NCI-H2227 (cell line): ENCODE measurements around the gene XRCC3.

Experiments used
- DNase-seq: peaks from one replicate; lab custom pipeline; 2025; ENCODE audit not compliant: unreplicated experiment; lab: John Stamatoyannopoulos, UW

The XRCC3 gene

DNA sequence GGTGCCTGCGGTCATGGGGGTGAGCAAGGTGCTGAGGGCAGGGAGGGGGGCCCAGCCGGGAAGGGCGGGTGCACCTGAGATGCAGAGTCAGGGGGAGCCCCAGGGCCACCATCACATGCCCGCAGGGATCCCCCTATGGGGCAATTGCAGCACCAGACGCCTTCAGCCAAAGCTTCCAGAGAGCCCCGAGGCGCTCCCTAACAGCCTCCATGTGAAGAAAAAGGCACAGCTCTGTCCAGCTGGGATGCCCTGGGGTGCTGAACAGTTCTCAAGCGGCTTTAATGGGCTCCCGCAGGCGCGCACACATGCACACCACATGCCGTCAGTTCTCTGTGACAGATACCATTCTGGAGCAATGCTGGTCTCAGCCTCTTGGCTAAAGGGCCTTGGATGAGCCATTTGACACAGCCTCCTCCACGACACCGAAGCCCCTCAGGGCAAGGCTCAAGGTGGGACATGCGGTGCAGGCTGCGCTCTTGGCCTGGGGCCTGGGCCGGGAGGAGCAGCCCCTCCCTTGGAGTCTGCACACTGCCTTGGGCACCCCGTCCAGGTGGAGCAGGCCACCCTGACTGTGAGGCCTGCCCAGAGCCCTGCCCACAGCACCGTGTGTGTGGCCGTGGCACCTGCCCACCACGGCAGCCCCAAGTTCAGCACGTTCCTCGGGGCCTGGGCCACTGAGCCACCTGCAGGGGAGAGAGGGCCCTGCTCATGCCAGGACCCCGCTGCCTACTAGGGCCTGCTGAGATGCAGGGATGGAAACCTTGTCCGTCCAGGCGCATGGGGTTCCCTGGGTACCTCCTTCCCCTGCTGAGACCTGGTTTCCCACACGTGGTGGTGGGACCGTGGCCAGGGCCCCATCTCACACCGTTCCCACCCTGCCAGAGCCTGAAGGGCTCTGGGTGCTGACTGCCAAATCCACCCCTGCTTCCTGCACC lies 7.7 kb downstream of the XRCC3 start:
- DNase-seq: no peak

DNA sequence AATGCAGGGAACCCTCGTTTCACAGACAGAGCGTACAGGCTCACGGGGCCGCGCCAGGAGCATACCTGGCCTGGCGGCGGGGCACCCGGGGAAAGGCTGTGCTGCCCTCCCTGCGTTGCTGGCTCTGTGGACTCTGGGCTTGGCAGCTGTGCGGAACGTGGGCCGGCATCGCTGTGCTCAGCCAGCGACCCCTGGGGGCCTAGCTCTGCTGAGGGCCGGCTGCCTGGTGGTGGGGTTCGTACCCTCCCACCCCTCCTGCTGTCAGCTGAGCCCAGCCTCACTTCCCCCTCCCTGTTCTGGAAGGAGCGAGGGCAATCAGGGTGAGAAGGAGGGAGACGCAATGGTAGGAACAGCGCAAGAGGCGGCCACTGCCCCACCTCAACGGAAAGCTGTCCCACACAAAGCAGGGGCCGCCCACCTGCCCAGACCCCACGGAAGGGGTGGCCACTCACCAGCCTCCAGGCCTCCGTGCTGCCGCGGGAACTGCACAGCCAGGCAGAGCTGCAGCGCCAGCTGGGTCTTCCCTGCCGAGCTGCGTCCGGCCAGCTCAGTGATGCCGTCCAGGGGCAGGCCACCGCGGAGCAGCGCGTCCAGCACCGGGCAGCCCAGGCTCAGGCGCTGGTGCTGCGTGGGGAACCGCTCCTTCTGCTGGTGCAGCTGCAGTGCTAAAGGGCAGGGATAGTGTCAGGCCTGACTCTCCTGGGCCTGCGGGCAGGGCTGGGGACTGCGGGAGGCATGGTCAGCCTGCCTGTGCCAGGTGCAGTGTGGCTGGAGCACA lies 8.5 kb downstream of the XRCC3 start:
- no peak for DNase-seq

DNA sequence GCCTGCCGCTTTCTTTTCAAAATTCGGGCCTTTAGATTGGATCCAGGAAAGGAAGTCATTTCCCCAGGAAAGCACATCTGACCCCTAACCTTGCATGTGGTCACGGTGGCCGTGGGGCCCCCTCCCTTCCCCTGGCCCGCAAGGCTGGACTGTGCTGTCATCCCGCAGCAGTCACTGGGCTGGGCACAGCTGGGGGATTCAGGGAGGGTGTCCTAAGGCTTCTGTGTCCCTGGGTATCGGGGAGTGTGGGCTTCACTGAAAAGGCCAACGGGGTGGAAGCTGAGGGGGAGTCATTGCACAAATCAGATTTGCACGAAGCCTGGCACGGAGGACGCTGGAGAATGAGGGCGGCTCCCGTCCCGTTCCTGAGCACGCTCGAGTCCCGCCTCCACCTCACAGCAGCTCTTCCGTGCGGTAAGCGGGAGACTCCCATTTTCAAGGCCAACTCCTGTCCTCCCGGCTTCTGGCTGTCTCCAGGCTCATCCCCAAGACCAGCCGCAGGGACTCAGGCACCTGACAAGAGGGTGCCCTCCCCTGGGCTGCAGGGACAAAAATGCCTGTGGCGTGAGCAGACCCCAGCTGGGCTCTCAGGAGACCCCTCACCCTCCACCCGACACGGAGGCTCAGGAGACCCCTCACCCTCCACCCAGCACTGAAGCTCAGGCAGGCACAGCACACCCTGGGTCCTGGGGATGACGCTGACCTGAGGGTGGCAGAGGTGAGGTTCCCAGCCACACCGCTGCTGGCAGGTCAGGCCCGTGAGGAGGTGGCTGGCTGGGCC lies 9.6 kb downstream of the XRCC3 start:
- no peak for DNase-seq

DNA sequence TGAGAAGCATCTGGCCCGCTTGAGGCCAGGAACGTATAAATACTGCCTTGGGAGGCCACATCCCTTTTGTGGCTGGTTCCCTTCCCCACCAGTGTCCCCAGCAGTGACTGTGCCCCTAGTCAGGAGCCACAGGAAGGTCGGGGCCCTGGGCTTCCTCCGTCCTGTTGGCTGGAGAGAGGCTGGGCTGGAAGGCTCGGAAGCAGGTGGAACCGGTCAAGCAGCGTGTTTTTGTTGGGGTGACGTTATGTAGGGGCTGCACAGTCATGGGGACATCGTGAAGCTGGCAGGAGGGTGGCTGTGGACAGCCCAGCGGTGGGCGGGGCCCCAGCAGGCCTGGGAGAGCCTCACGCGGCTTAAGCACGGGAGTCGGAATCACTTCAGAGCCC lies 10.1 kb downstream of the XRCC3 start:
- no peak for DNase-seq

DNA sequence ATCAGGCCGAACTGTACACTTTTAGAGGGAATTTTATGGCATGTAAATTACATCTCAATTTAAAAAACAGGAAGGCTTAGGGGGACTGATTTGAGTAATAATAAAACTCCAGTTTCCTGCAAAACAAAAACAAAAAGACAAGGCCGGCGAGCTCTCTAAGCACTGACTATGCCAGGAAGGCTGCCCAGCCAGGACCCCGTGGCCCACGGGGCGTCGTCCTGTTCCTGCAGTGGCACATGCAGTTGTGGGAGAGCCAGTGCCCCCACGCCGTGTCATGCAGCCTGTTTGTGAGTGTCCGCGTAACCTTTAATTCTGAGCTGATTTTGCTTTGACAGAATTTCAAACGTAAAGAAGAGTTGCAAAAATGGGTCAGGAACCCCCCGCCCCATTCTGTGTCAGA lies 10.5 kb downstream of the XRCC3 start:
- no peak for DNase-seq

GRCh38 chr14:103703433-103704385 lies 11.5 kb downstream of the XRCC3 start:
- no peak for DNase-seq

DNA sequence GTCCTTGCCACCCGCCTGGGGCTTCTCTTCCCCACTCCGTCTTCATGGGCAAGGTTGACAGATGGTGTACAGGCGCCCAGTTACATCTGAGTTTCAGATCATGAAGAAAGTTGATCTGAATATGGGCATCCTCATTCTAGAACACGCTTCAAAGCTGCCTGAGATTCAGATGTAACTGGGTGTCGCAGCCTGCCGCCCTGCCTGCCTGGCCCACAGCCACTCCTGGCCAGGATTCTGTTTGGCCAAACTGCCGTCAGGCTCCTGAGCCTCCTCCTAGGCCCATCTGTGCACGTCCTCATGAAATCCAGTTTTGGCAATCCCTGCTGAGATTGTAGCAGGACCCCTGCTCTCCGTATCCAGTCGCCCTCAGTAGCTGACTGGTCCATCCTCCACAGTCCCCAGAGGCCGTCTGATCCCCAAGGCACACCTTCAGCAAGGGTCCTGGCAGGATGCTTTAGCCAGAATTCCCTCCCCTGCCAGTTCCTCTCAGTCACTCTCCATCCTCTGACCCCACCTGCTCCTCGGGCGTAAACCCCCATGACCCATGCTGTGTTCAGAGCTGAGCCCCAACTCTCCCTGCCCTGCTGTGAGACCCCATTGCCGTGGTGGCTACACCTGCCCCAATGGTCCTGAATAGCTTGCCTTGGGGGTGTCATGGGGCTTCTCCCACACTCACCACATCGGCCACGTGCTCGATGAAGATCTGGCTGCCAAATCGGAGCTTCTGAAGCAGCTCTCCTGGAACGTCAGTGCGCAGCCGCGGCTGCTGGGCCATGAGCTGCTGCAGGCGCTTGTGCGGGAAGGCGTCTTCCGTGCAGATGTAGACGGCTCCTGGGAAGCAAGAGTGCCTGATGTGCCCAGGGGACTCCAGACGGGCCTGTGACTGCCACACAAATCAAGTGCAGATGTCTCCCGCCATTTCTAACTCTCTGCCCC lies 12.5 kb downstream of the XRCC3 start:
- no peak for DNase-seq

GRCh38 chr14:103702095-103702494 lies 13.2 kb downstream of the XRCC3 start:
- no peak for DNase-seq

DNA sequence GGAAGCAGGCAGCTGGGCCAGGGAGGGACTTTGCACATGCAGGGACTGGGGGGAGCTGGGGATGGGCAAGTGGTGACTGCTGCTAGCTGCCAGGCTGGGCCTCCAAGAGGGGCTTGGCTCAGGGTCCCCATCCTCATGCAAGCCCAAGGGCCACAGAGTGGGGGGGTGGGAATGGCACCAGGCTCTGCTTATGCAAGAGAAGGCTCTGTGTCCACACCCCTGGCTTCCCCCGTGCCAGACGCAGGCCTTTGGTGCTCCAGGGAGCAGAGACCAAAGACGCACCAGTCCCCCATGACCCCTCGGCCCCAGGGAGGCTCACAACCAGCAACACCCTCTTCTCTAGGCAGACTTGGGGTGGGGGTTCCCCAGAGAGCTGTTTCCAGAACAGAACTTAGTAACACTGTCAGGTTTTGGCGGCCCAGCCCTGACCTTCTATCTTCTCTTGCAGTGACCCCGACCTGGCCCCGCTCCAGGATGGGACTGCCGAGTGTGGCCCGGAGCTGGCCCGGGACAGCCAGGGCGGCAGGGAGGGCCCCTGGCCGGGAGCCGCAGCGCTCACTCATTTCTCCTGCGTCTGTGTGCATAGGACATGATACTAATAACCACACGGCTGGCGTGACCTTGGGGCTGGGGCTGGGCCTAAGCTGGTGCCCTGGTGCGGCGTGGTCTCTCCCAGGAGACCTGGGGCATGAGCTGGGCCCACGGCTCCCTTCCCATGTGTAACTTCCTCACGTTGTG lies 14.3 kb downstream of the XRCC3 start:
- no peak for DNase-seq

GRCh38 chr14:103699901-103700752 lies 15.1 kb downstream of the XRCC3 start:
- no peak for DNase-seq

DNA sequence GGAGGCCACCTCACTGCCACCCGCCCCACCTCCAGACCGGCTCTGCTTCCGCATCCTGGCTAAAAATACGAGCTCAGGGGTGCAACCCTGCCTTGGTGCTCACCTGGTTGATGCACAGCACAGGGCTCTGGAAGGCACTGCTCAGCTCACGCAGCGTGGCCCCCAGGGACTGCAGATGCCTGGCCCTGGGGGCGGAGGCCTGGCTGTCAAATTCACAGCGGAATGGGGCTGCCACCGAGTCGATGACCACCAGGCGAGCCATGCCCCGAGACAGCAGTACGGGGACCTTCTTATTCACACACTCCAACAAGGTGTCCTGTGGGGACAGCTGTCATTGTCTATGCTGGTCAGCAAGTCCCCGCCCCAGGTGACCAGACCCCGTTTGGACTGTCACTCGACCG lies 16.0 kb downstream of the XRCC3 start:
- DNase-seq: no peak

DNA sequence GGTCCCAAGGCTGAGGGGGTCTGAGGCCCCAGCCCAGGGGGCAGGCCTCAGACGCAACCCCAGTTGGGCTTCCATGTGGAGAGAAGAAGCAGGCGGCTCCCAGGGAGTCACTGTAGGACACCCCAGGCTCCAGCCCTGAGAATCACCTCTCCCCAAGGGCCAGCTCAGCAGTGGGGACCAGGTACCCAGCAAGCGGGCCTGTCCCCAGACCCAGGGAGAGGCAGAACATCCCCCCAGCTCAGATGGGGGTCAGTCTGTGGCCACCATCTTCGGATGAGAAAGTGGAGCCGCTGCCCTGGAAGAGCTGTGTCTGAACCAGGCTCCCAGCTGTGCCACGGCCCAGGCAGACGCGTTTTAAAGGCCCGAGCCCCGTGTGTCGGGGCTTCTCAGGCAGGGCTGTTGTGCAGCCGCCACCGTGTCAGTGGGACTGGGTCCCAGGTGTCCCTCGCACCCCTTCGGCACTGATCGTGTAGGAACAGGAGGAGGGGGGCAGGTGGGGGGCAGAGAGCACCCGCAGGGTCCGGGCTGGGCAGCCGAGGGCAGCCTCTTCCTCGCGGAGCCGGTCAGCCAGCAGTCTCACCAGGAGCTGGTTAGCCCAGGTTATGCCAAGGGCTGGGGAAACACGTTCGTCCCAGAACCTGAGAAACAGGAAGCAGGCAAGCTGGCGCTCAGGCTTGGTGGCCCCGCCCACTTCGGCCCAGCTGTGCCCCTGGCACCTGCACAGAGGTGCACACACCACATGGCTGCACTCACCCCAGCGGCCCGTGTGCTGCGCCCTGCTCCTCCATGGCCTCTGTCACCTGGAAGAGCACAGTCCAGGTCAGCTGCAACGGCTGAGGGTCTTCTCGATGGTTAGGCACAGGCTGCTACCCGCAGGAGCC lies 16.6 kb downstream of the XRCC3 start:
- DNase-seq: no peak

DNA sequence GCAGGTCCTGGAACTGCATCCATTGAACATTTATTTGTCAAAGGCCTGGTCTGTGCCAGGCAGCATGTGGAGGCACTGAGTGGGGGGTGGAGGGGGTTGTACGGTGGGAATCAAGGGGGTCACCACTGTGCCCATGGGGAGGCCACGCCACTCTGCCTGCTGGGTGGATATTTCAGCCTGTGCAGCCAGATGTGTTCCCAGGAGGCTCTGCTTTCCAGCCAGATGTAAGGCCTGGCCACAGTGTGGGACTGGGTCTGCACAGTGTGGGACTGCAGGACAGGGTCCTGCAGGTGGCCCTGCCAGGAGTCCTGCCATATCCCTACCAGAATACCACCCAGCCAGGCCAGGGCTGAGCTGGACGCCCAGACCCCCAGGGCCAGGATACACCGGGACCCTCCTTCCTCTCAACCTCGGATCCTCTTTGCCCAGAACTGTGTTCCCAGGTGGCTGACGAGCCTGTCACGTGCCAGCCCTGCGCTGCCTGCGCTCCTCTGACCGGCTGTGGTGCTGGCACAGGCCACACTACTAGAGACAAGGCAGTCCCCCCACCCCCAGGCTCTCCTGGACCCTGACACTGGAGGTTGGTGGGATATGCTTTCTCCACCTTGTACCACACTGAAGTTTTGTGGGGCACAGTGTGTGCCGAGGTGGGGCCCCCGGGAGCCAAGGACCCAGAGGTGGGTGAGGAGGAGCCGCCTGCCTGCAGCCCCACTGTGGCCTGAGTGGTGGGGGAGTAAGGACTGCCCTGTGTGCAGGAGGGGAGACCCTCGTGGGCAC lies 17.5 kb downstream of the XRCC3 start:
- no peak for DNase-seq

DNA sequence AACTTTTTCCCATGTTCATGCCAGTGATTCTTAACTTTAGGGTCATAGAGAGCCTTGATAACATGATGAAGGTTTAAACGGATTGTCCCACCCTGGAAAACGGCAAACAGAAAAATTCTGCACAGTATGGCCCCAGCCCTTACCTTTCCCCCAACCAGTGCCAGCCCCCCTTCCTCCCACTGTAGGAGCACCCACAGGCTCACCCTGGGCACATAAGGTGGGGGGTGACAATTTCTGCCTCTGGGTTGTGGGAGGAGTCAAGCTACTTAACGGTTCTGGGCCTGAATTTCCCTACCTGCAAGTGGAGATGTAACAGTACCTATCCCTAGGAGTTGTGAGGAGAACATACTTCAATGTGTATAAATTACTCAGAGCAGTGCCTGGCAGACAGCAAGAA lies 18.0 kb downstream of the XRCC3 start:
- no peak for DNase-seq

DNA sequence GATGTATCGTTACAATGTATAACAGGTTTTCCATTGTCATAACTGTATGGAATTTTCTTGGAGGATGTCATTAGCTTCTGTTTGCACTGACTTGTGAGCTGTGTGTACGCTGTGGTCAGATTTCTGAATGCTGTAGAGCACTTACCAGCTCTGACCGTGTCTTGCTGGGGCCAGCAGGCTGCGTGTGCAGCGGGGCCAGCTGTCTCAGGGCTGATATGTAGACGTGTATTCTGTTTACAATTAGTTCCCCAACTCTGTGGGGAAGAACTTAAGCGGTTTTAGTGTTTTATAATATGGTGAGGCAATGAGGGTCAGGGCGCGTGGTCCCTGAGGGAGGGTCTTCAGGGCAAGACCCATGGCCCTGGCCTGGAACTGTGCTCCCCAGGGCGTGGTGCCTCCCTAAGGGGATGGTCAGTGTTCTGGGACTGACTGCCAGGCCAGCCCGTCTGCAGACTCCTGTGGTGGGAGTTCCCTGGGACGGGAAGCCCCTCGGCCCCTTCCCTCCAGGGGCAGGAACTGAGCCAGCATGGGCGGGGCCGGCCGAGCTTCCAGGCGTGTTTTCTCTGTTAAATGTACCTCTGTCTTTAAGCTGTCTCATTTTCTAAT lies 18.7 kb downstream of the XRCC3 start:
- no peak for DNase-seq

DNA sequence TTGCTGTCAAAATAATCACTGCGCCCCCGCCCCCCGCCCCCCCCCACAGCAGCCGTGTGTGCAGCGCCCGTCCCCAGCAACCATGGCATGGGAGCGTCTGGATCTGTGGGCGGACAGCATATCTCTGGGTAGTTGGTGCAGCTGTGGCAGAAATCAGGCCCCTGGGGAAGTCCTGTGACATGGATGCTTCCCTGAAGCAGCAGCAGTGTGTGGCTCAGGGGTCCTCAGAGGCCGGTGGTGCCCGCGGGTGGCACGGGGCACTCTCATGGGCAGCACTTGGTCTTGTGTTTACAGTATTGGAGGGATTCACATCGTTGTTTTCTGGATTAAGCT lies 19.2 kb downstream of the XRCC3 start:
- peak; percentile 38 for DNase-seq
